Activated T-cell treated with anti-CD3 and anti-CD28 coated beads for 1 hour (primary cell): ENCODE measurements around the gene IGFLR1.

ENCODE experiments used
- DNase-seq: peaks from one replicate; pipeline ENCODE4 v3.0.0-alpha.2; 2020; ENCODE audit warnings: low read depth

Gene IGFLR1

DNA sequence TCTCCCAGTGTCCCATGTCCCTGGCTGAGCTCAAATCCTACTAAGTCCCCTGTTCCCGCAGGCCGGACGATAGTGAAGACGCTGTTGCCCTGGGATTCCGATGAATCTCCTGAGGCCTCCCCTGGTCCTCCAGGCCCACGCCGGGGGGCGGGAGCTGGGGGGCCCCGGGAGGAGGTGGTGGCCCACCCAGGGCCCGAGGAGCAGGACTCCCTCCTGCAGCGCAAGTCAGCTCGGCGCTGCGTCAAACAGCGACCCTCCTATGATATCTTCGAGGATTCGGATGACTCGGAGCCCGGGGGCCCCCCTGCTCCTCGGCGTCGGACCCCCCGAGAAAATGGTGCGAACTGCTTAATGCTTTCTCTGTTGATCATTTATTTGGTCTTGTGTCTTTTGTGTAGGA is 18.6 kb downstream of the IGFLR1 start:
- DNase-seq, result no peak

- DNase-seq, result no peak
These were observed 19.4 kb downstream of the IGFLR1 start for GRCh38 chr19:35722897-35723296.

GRCh38 chr19:35722461-35722860 is 19.8 kb downstream of the IGFLR1 start:
- no peak for DNase-seq

DNA sequence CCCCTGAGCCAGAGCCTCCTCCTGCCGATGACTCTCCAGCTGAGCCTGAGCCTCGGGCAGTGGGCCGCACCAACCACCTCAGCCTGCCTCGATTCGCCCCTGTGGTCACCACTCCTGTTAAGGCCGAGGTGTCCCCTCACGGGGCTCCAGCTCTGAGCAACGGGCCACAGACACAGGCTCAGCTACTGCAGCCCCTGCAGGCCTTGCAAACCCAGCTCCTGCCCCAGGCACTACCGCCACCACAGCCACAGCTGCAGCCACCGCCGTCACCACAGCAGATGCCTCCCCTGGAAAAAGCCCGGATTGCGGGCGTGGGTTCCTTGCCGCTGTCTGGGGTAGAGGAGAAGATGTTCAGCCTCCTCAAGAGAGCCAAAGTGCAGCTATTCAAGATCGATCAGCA is 20.9 kb downstream of the IGFLR1 start:
- no peak for DNase-seq

- DNase-seq, result no peak
These were observed 21.6 kb downstream of the IGFLR1 start for GRCh38 chr19:35720648-35721047.

DNA sequence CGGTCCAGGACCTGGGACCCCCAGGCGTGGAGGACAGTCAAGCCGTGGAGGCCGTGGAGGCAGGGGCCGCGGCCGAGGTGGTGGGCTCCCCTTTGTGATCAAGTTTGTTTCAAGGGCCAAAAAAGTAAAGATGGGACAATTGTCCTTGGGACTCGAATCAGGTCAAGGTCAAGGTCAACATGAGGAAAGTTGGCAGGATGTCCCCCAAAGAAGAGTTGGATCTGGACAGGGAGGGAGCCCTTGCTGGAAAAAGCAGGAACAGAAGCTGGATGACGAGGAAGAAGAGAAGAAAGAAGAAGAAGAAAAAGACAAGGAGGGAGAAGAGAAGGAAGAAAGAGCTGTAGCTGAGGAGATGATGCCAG is 22.1 kb downstream of the IGFLR1 start:
- DNase-seq, result no peak

DNA sequence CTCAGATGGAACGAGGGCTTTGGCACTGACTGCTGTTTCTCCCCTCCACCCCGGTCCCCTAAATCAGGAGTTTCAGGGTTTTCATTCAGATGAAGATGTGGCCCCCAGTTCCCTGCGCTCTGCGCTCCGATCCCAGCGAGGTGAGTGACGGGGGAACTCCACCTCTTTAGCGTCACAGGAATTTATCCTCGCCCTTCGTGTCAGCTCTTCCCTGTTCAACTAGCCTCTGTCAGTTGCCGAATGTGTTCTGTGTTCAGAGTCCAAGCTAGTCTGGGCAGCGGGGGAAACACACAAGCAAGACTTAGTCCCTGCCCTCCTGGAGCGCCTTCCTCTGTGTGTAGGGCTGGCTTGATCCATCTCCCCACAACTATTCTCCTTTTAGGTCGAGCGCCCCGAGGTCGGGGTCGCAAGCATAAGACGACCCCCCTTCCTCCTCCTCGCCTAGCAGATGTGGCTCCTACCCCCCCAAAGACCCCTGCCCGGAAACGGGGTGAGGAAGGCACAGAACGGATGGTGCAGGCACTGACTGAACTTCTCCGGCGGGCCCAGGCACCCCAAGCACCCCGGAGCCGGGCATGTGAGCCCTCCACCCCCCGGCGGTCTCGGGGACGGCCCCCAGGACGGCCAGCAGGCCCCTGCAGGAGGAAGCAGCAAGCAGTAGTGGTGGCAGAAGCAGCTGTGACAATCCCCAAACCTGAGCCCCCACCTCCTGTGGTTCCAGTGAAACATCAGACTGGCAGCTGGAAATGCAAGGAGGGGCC is 22.7 kb downstream of the IGFLR1 start:
- DNase-seq, result no peak

GRCh38 chr19:35718345-35719041 is 23.8 kb downstream of the IGFLR1 start:
- DNase-seq, result peak; percentile 36

GRCh38 chr19:35717665-35718344 is 24.4 kb downstream of the IGFLR1 start, which contains the start of gene KMT2B:
TSS of gene KMT2B (plus strand) at chr19:35718003. CDS start at chr19:35718019, 16 bp downstream.
- no peak for DNase-seq

GRCh38 chr19:35716801-35717664 is 25.2 kb downstream of the IGFLR1 start:
- DNase-seq, result peak; percentile 93

GRCh38 chr19:35715981-35716800 is 26.1 kb downstream of the IGFLR1 start:
- DNase-seq, result no peak

- no peak for DNase-seq
These were observed 26.9 kb downstream of the IGFLR1 start for GRCh38 chr19:35715355-35715809.

DNA sequence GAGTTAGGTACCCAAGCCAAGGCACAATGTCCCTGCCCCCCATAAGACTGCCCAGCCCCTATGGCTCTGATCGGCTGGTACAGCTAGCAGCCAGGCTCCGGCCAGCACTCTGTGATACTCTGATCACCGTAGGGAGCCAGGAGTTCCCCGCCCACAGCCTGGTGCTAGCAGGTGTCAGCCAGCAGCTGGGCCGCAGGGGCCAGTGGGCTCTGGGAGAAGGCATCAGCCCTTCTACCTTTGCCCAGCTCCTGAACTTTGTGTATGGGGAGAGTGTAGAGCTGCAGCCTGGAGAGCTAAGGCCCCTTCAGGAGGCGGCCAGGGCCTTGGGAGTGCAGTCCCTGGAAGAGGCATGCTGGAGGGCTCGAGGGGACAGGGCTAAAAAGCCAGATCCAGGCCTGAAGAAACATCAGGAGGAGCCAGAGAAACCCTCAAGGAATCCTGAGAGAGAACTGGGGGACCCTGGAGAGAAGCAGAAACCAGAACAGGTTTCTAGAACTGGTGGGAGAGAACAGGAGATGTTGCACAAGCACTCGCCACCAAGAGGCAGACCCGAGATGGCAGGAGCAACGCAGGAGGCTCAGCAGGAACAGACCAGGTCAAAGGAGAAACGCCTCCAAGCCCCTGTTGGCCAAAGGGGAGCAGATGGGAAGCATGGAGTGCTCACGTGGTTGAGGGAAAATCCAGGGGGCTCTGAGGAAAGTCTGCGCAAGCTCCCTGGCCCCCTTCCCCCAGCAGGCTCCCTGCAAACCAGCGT is 27.5 kb downstream of the IGFLR1 start:
- no peak for DNase-seq

- DNase-seq, result no peak
These were observed 28.3 kb downstream of the IGFLR1 start for GRCh38 chr19:35713904-35714495.

DNA sequence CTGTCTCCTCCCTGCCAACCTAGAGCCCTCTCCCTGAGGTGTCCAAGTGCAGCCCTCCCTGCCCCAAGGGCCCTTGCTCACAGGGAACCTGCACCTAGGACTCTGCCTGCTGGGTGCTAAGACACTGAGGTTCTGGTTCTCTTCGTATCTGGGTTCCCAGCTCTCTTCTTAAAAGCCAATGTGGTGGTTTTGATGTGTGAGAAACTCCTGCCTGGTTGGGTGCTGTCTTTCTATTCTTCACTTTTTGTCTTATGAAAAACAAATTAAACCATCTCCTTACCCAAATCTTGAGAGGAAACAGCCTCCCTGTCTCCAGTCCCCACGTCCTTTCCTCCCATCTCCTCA is 28.8 kb downstream of the IGFLR1 start:
- DNase-seq, result no peak

GRCh38 chr19:35712567-35713505 is 29.4 kb downstream of the IGFLR1 start:
- no peak for DNase-seq

- no peak for DNase-seq
These were observed 31.2 kb downstream of the IGFLR1 start for GRCh38 chr19:35710784-35711723.

GRCh38 chr19:35708391-35708790 is 33.9 kb downstream of the IGFLR1 start:
- DNase-seq, result no peak
